Pancreas (tissue), 10 donors: Measurements from ENCODE around the gene YWHAE. TPM values are rescaled to one million over a fixed set of nuclear protein-coding genes. Genes with fewer than 3 reads are reported as not detected.
"Not testable (repeated sequence)": the region's sequence is repeated elsewhere in the genome, so short reads cannot be mapped to it uniquely, and the experiment has no call there.

ENCODE experiments used
- ATAC-seq, 4 donors: fragments of 200-7000 bp; cut with Tn5 transposase; one replicate each; pipeline versions ENCODE4 v1.8.0 to v1.9.1; 2020; ENCODE audit warnings: mild to moderate bottlenecking in 4 of 4, moderate library complexity in 4 of 4
- DNase-seq, 6 donors: peaks; one replicate each; pipeline ENCODE4 v3.0.0-alpha.2; 2020
- FAIRE-seq: peaks from 2 replicates; lab custom pipeline; 2012; peaks lifted over from hg19 to GRCh38; lab: Jason Lieb, UNC
- H3K27ac ChIP-seq, 4 donors: fragments of 200-600 bp; sonication (generic); 1 replicate in 3 of 4; 2 replicates in 1 of 4; pipeline versions ENCODE4 v1.5.0 to v1.8.0; 2020
- H3K27me3 ChIP-seq, 4 donors: fragments of 200-600 bp; one replicate each; pipeline ENCODE4 v1.8.0; 2021
- H3K36me3 ChIP-seq, 3 donors: fragments of 200-600 bp; sonication (generic) in 1 of 3; one replicate each; pipeline versions ENCODE4 v1.5.0 to v1.8.0; 2020 to 2021
- H3K4me1 ChIP-seq, 3 donors: fragments of 200-600 bp; one replicate each; pipeline ENCODE4 v1.8.0; 2021
- H3K4me3 ChIP-seq, 4 donors: fragments of 200-600 bp; sonication (generic) in 2 of 4; one replicate each; pipeline versions ENCODE4 v1.5.0 to v1.8.0; 2020 to 2021
- H3K9me3 ChIP-seq, 4 donors: fragments of 200-600 bp; one replicate each; pipeline ENCODE4 v1.8.0; 2021
- CTCF ChIP-seq, 4 donors: fragments of 200-600 bp; sonication (generic) in 3 of 4; IDR thresholded peaks; one replicate each; pipeline versions ENCODE4 v1.5.0 to v1.8.0; 2021; ENCODE audit warnings: antibody characterized with exemption in 4 of 4
- WGBS, 2 donors: extraction: QIAGEN DNeasy Blood & Tissue Kit; methylation state at CpG; one replicate each; pipeline ENCODE4 v1.1.7; 2013; 5-methylcytosine and 5-hydroxymethylcytosine counted together
- intact Hi-C, 3 donors: fragments of 100-400 bp; cut with DNase I; formaldehyde crosslinking; loops; one replicate each; pipeline versions ENCODE4 v1.11.1 to v1.14.2; 2022
- polyA plus RNA-seq, 2 donors: library from polyadenylated mRNA; stranded (reverse); fragments of 200-250 nt; gene quantifications; one replicate each; pipeline ENCODE4 v1.2.3, GENCODE V29; 2013
- total RNA-seq, 6 donors: library from RNA; stranded (reverse); fragmentation: NEBNext Ultra II Directional in 4 of 6; extraction: Animal tissue kit (Norgen Biotek cat#: 25700) in 4 of 6; gene quantifications; one replicate each; pipeline versions ENCODE4 v1.2.1 to v1.2.4, GENCODE V29; 2021 to 2023
- donor health status: healthy with polysubstance abuse.
- donor health status: DM: no; HTN: no; CAD: no; lungs with moderate emphysema.
- donor health status: DM: no; HTN: no; CAD: no.
- donor health status: control.
- donor health status: control.
- donor health status: Bipolar disorder and iron deficiency.
- donor health status: DM: yes; HTN: yes; CAD: no.
- donor health status: DM: no; HTN: no; CAD: no.
- donor health status: DM: no; HTN: no; CAD: no.
- donor health status: DM: yes; HTN: yes; CAD: no.

YWHAE gene
- total and polyA plus RNA-seq, 8 donors = 131 to 236 (median 192) TPM

- TF ChIP-seq CTCF (IDR thresholded peaks at IDR 0.05) = peak; percentile 58 to 79 (median 70)
- Histone ChIP-seq H3K4me3 (no peak overlapping the region), H3K4me1 (peaks cover 4 to 20% (median 17%) of the 10 kb centered on the region in 3 donors), H3K36me3 (peaks cover 0 to 8% (median 5%) of the 10 kb centered on the region in 3 donors), H3K27me3 (no peaks in the 10 kb centered on the region), H3K27ac (no peak overlapping the region), H3K9me3 (no peaks in the 10 kb centered on the region)
- peak; percentile 77 to 86 (median 84) for ATAC-seq
- WGBS, 2 donors = 8 to 9% methylated on average over 11 of the region's 11 CpGs
- peak in 3 of 6 donors; percentile 28 to 53 (median 51) for DNase-seq
- FAIRE-seq = peak; percentile 61
- intact Hi-C loops = loop anchor here in 1 of 3 donors (10.0 kb wide), 1 partner anchor 149 kb away; the partner anchor contains the start of gene INPP5K
Measured at GRCh38 chr17:1365445-1366039, 34.5 kb downstream of the YWHAE start.

GRCh38 chr17:1362964-1363363, 37.1 kb downstream of the YWHAE start:
- no peak overlapping the region for H3K27ac ChIP-seq
- no peak for TF ChIP-seq CTCF (IDR thresholded peaks at IDR 0.05)
- peaks cover 0 to 13% (median 5%) of the 10 kb centered on the region in 3 donors for H3K36me3 ChIP-seq
- no peak overlapping the region for H3K4me3 ChIP-seq
- ATAC-seq (peak in 3 of 4 donors; percentile 23 to 54 (median 40)), FAIRE-seq (no peak), DNase-seq (no peak)
- WGBS, 2 donors = 57 to 59% methylated on average over 3 of the region's 3 CpGs
- H3K27me3 ChIP-seq = no peaks in the 10 kb centered on the region
- H3K9me3 ChIP-seq = no peaks in the 10 kb centered on the region
- intact Hi-C loops = loop anchor here in 2 of 3 donors (5.0 to 10.0 kb wide), 2 partner anchors 149 to 152 kb away; partner anchors contain the start of gene INPP5K (in 1 of the 2)
- H3K4me1 ChIP-seq = peaks cover 4 to 20% (median 17%) of the 10 kb centered on the region in 3 donors

GRCh38 chr17:1362065-1362848, 37.8 kb downstream of the YWHAE start:
- ATAC-seq (peak in 1 of 4 donors; percentile 11), DNase-seq (no peak), FAIRE-seq (no peak)
- no peak overlapping the region for H3K27ac ChIP-seq
- 44 to 45% methylated on average over 10 of the region's 10 CpGs for WGBS, 2 donors
- no peak for TF ChIP-seq CTCF (IDR thresholded peaks at IDR 0.05)
- H3K9me3 ChIP-seq = no peaks in the 10 kb centered on the region
- no peak overlapping the region for H3K4me3 ChIP-seq
- intact Hi-C loops = loop anchor here in 2 of 3 donors (5.0 to 10.0 kb wide), 2 partner anchors 150 to 153 kb away; partner anchors contain the start of gene INPP5K (in 1 of the 2)
- no peaks in the 10 kb centered on the region for H3K27me3 ChIP-seq
- peaks cover 0 to 13% (median 5%) of the 10 kb centered on the region in 3 donors for H3K36me3 ChIP-seq
- peaks cover 4 to 20% (median 17%) of the 10 kb centered on the region in 3 donors for H3K4me1 ChIP-seq

GRCh38 chr17:1360975-1361374, 39.0 kb downstream of the YWHAE start:
- no peak for FAIRE-seq
- H3K36me3 ChIP-seq = peaks cover 0 to 13% (median 5%) of the 10 kb centered on the region in 3 donors
- intact Hi-C loops = loop anchor here in 2 of 3 donors (5.0 to 10.0 kb wide), 2 partner anchors 151 to 154 kb away; partner anchors contain the start of gene INPP5K (in 1 of the 2)

GRCh38 chr17:1360315-1360714, 39.7 kb downstream of the YWHAE start:
- H3K27me3 ChIP-seq, DNase-seq, FAIRE-seq, H3K9me3 ChIP-seq, H3K27ac ChIP-seq, ATAC-seq, H3K4me3 ChIP-seq: not testable (repeated sequence)
- H3K36me3 ChIP-seq = peaks cover 0 to 18% (median 10%) of the 10 kb centered on the region in 3 donors
- intact Hi-C loops = loop anchor here in 2 of 3 donors (5.0 to 10.0 kb wide), 2 partner anchors 152 to 154 kb away; partner anchors contain the start of gene INPP5K (in 1 of the 2)
- H3K4me1 ChIP-seq = peaks cover 0 to 15% (median 6%) of the 10 kb centered on the region in 3 donors
- WGBS, 2 donors = 74 to 75% methylated on average over 5 of the region's 5 CpGs

More at GRCh38 chr17:1360975-1361374, 39.0 kb downstream of the YWHAE start:
- no peaks in the 10 kb centered on the region for H3K27me3 ChIP-seq
- TF ChIP-seq CTCF (IDR thresholded peaks at IDR 0.05) = no peak
- peaks cover 4 to 20% (median 12%) of the 10 kb centered on the region in 3 donors for H3K4me1 ChIP-seq
- DNase-seq = no peak
- no peak for ATAC-seq
- H3K9me3 ChIP-seq = no peaks in the 10 kb centered on the region
- H3K4me3 ChIP-seq = no peak overlapping the region
- 81 to 83% methylated on average over 12 of the region's 12 CpGs for WGBS, 2 donors
- H3K27ac ChIP-seq = no peak overlapping the region
